ENCODE results near the gene CD79A. TPM values are rescaled to one million over a fixed set of nuclear protein-coding genes. Genes with fewer than 3 reads are reported as not detected.
"Not testable (repeated sequence)": the region's sequence is repeated elsewhere in the genome, so short reads cannot be mapped to it uniquely, and the experiment has no call there.

The CD79A gene
- total and polyA plus RNA-seq, 7 donors: 1.8 to 169 (median 3.6) TPM; not detected in 4

- Histone ChIP-seq H3K9me3 (no peaks in the 10 kb centered on the region), H3K4me1 (no peaks in the 10 kb centered on the region), H3K27ac (no peak overlapping the region), H3K36me3 (peaks cover 11 to 42% (median 27%) of the 10 kb centered on the region in 4 donors), H3K4me3 (no peak overlapping the region), H3K27me3 (no peaks in the 10 kb centered on the region)
- DNase-seq: peak; percentile 65
- 37 to 47% methylated on average over 18 of the region's 18 CpGs for WGBS, 2 donors
- intact Hi-C loops (cut with DNase I): no loop called here
- TF ChIP-seq CTCF (IDR thresholded peaks at IDR 0.05) (peak in 2 of 4 experiments; percentile 32 to 42), POLR2AphosphoS5 (IDR thresholded peaks at IDR 0.05) (peak in 2 of 4 donors; percentile 38), POLR2A (IDR thresholded peaks at IDR 0.05) (no peak), EP300 (IDR thresholded peaks at IDR 0.05) (no peak)
Measured at GRCh38 chr19:41872775-41873647, 4.1 kb upstream of the CD79A start.

GRCh38 chr19:41875973-41876372 is 1.1 kb upstream of the CD79A start:
- 65 to 70% methylated on average over 3 of the region's 3 CpGs for WGBS, 2 donors
- H3K27me3 ChIP-seq; H3K9me3 ChIP-seq; H3K4me3 ChIP-seq; H3K4me1 ChIP-seq; DNase-seq; intact Hi-C loops (cut with DNase I); H3K27ac ChIP-seq: not testable (repeated sequence)
- H3K36me3 ChIP-seq: peaks cover 3 to 12% (median 11%) of the 10 kb centered on the region in 4 donors

- Histone ChIP-seq H3K27ac (no peak overlapping the region), H3K4me3 (no peak overlapping the region), H3K27me3 (no peaks in the 10 kb centered on the region), H3K4me1 (peaks cover 0 to 5% (median 0%) of the 10 kb centered on the region in 4 donors), H3K9me3 (no peaks in the 10 kb centered on the region), H3K36me3 (no peaks in the 10 kb centered on the region)
- no peak for TF ChIP-seq POLR2A (IDR thresholded peaks at IDR 0.05)
- TF ChIP-seq CTCF (IDR thresholded peaks at IDR 0.05): no peak
- no peak for TF ChIP-seq EP300 (IDR thresholded peaks at IDR 0.05)
- TF ChIP-seq POLR2AphosphoS5 (IDR thresholded peaks at IDR 0.05): no peak
- intact Hi-C loops (cut with DNase I): no loop called here
- 67 to 84% methylated on average over 17 of the region's 17 CpGs for WGBS, 2 donors
- DNase-seq: no peak
Measured at GRCh38 chr19:41877916-41878905, 1.1 kb downstream of the CD79A start.

- Histone ChIP-seq H3K27ac (no peak overlapping the region), H3K36me3 (no peaks in the 10 kb centered on the region), H3K9me3 (no peaks in the 10 kb centered on the region), H3K4me1 (peaks cover 0 to 12% (median 3%) of the 10 kb centered on the region in 4 donors), H3K27me3 (no peaks in the 10 kb centered on the region), H3K4me3 (no peak overlapping the region)
- TF ChIP-seq CTCF (IDR thresholded peaks at IDR 0.05) (no peak), EP300 (IDR thresholded peaks at IDR 0.05) (no peak), POLR2A (IDR thresholded peaks at IDR 0.05) (no peak), POLR2AphosphoS5 (IDR thresholded peaks at IDR 0.05) (no peak)
- 89 to 91% methylated on average over 21 of the region's 21 CpGs for WGBS, 2 donors
- intact Hi-C loops (cut with DNase I): no loop called here
- no peak for DNase-seq
Measured at GRCh38 chr19:41879080-41879479, 2.0 kb downstream of the CD79A start.

All from sigmoid colon (tissue), 7 donors.